Naive B cell (primary cell): ENCODE results near the gene RCSD1. TPM values are rescaled to one million over a fixed set of nuclear protein-coding genes. Genes with fewer than 3 reads are reported as not detected.
A peak's percentile ranks its signal among the peaks of the same experiment; 100 is the strongest.

Source experiments
- ATAC-seq, 2 donors: fragments of 150-1000 bp; cut with Tn5 transposase; 2 replicates each; pipeline ENCODE4 v1.10.0; 2021; ENCODE audit warnings: low read depth in 2 of 2, mild to moderate bottlenecking in 2 of 2, moderate library complexity in 2 of 2
- DNase-seq: peaks from one replicate; pipeline ENCODE4 v3.0.0; 2022
- H3K27ac Mint-ChIP-seq, 6 donors: one replicate each; pipeline ENCODE4 v1.8.0; 2020 to 2022; ENCODE audit warnings: mild to moderate bottlenecking in 6 of 6, mixed read lengths in 6 of 6, moderate library complexity in 5 of 6, inconsistent platforms in 2 of 6
- H3K27me3 Mint-ChIP-seq, 3 donors: one replicate each; pipeline ENCODE4 v1.8.0; 2021 to 2022; ENCODE audit warnings: mixed read lengths in 3 of 3, mild to moderate bottlenecking in 1 of 3
- H3K36me3 Mint-ChIP-seq, 2 donors: one replicate each; pipeline ENCODE4 v1.8.0; 2020 to 2022; ENCODE audit warnings: mixed read lengths in 2 of 2, inconsistent platforms in 1 of 2, mild to moderate bottlenecking in 1 of 2
- H3K4me1 Mint-ChIP-seq, 3 donors: one replicate each; pipeline ENCODE4 v1.8.0; 2020 to 2022; ENCODE audit warnings: mixed read lengths in 3 of 3, inconsistent platforms in 1 of 3, mild to moderate bottlenecking in 1 of 3, moderate library complexity in 1 of 3
- H3K4me3 Mint-ChIP-seq, 8 donors: one replicate each; pipeline ENCODE4 v1.8.0; 2020 to 2022; ENCODE audit warnings: mild to moderate bottlenecking in 8 of 8, mixed read lengths in 8 of 8, moderate library complexity in 8 of 8, inconsistent platforms in 2 of 8
- H3K9me3 Mint-ChIP-seq, 7 donors: one replicate each; pipeline ENCODE4 v1.8.0; 2020 to 2022; ENCODE audit warnings: mixed read lengths in 7 of 7, mild to moderate bottlenecking in 5 of 7, inconsistent platforms in 2 of 7, moderate library complexity in 1 of 7
- polyA plus RNA-seq, 6 donors: library from polyadenylated mRNA; unstranded; fragments of 300-500 nt; fragmentation: Illumina TruSeq; gene quantifications; one replicate each; pipeline ENCODE4 v1.2.3, GENCODE V29; 2021; ENCODE audit warnings: low read depth in 6 of 6

Gene RCSD1
- polyA plus RNA-seq, 6 donors from 2014 or later, result 273 to 418 (median 333) TPM

- H3K27me3 Mint-ChIP-seq, result no peaks in the 10 kb centered on the region
- no peaks in the 10 kb centered on the region for H3K9me3 Mint-ChIP-seq
- peaks cover 79 to 90% (median 82%) of the 10 kb centered on the region in 3 donors for H3K4me1 Mint-ChIP-seq
- DNase-seq (peak; percentile 53), ATAC-seq (peak; percentile 69 to 75)
- H3K4me3 Mint-ChIP-seq, result peak overlapping the region; percentile 61 to 92 (median 85)
- H3K36me3 Mint-ChIP-seq, result peaks cover 9 to 32% of the 10 kb centered on the region in 2 donors
- peak overlapping the region; percentile 93 to 98 (median 96) for H3K27ac Mint-ChIP-seq
Observed at GRCh38 chr1:167650269-167651160, 20.5 kb downstream of the RCSD1 start.

- peak overlapping the region; percentile 93 to 98 (median 96) for H3K27ac Mint-ChIP-seq
Observed at GRCh38 chr1:167651161-167651693, 21.2 kb downstream of the RCSD1 start.

GRCh38 chr1:167654975-167655575 is 25.0 kb downstream of the RCSD1 start:
- Mint-ChIP-seq H3K4me1 (peaks cover 86 to 92% (median 87%) of the 10 kb centered on the region in 3 donors), H3K36me3 (peaks cover 19 to 21% of the 10 kb centered on the region in 2 donors), H3K27ac (peak overlapping the region; percentile 58 to 97 (median 94)), H3K9me3 (no peaks in the 10 kb centered on the region), H3K27me3 (no peaks in the 10 kb centered on the region), H3K4me3 (peak overlapping the region in 7 of 8 donors; percentile 42 to 73 (median 60))
- no peak for ATAC-seq
- no peak for DNase-seq

More at GRCh38 chr1:167651161-167651693, 21.2 kb downstream of the RCSD1 start:
- ATAC-seq (peak; percentile 87), DNase-seq (peak; percentile 46)
- Mint-ChIP-seq H3K36me3 (peaks cover 12 to 25% of the 10 kb centered on the region in 2 donors), H3K9me3 (no peaks in the 10 kb centered on the region), H3K27me3 (no peaks in the 10 kb centered on the region), H3K4me1 (peaks cover 75 to 86% (median 79%) of the 10 kb centered on the region in 3 donors), H3K4me3 (peak overlapping the region; percentile 13 to 92 (median 83))

GRCh38 chr1:167656657-167657056 is 26.6 kb downstream of the RCSD1 start:
- no peaks in the 10 kb centered on the region for H3K27me3 Mint-ChIP-seq
- DNase-seq (no peak), ATAC-seq (no peak)
- peak overlapping the region in 4 of 6 donors; percentile 1 to 85 (median 81) for H3K27ac Mint-ChIP-seq
- H3K36me3 Mint-ChIP-seq, result peaks cover 27 to 29% of the 10 kb centered on the region in 2 donors
- peak overlapping the region in 2 of 8 donors; percentile 15 to 49 for H3K4me3 Mint-ChIP-seq
- no peaks in the 10 kb centered on the region for H3K9me3 Mint-ChIP-seq
- peaks cover 82 to 91% (median 87%) of the 10 kb centered on the region in 3 donors for H3K4me1 Mint-ChIP-seq

- Mint-ChIP-seq H3K36me3 (peaks cover 39 to 42% of the 10 kb centered on the region in 2 donors), H3K27ac (peak overlapping the region; percentile 9 to 88 (median 84)), H3K27me3 (no peaks in the 10 kb centered on the region), H3K4me3 (peak overlapping the region in 7 of 8 donors; percentile 40 to 69 (median 47)), H3K4me1 (peaks cover 85 to 95% (median 95%) of the 10 kb centered on the region in 3 donors), H3K9me3 (no peaks in the 10 kb centered on the region)
- DNase-seq (no peak), ATAC-seq (peak in 1 of 2 donors; percentile 28)
Observed at GRCh38 chr1:167658574-167659328, 28.7 kb downstream of the RCSD1 start.

GRCh38 chr1:167659450-167659849 is 29.4 kb downstream of the RCSD1 start:
- peaks cover 32 to 35% of the 10 kb centered on the region in 2 donors for H3K36me3 Mint-ChIP-seq
- ATAC-seq (no peak), DNase-seq (no peak)
- no peaks in the 10 kb centered on the region for H3K27me3 Mint-ChIP-seq
- no peaks in the 10 kb centered on the region for H3K9me3 Mint-ChIP-seq
- peaks cover 78 to 95% (median 93%) of the 10 kb centered on the region in 3 donors for H3K4me1 Mint-ChIP-seq
- peak overlapping the region in 4 of 8 donors; percentile 40 to 64 (median 58) for H3K4me3 Mint-ChIP-seq
- H3K27ac Mint-ChIP-seq, result peak overlapping the region in 5 of 6 donors; percentile 19 to 87 (median 83)

- ATAC-seq (no peak), DNase-seq (no peak)
- Mint-ChIP-seq H3K4me1 (peaks cover 76 to 95% (median 93%) of the 10 kb centered on the region in 3 donors), H3K36me3 (peaks cover 32 to 34% of the 10 kb centered on the region in 2 donors), H3K9me3 (no peaks in the 10 kb centered on the region), H3K27ac (peak overlapping the region in 5 of 6 donors; percentile 61 to 87 (median 79)), H3K27me3 (no peaks in the 10 kb centered on the region), H3K4me3 (peak overlapping the region in 6 of 8 donors; percentile 24 to 64 (median 52))
Observed at GRCh38 chr1:167659881-167660280, 29.8 kb downstream of the RCSD1 start.

GRCh38 chr1:167661527-167662426 is 31.7 kb downstream of the RCSD1 start:
- H3K27ac Mint-ChIP-seq, result peak overlapping the region; percentile 53 to 88 (median 80)
- no peaks in the 10 kb centered on the region for H3K27me3 Mint-ChIP-seq
- DNase-seq (no peak), ATAC-seq (no peak)
- peaks cover 33 to 34% of the 10 kb centered on the region in 2 donors for H3K36me3 Mint-ChIP-seq
- no peaks in the 10 kb centered on the region for H3K9me3 Mint-ChIP-seq
- peaks cover 74 to 99% (median 97%) of the 10 kb centered on the region in 3 donors for H3K4me1 Mint-ChIP-seq
- H3K4me3 Mint-ChIP-seq, result peak overlapping the region in 5 of 8 donors; percentile 33 to 79 (median 69)

- H3K27ac Mint-ChIP-seq, result peak overlapping the region; percentile 66 to 88 (median 80)
- DNase-seq, result no peak
- peak overlapping the region in 3 of 8 donors; percentile 57 to 80 (median 59) for H3K4me3 Mint-ChIP-seq
- ATAC-seq, result no peak
- peaks cover 34 to 38% of the 10 kb centered on the region in 2 donors for H3K36me3 Mint-ChIP-seq
- H3K9me3 Mint-ChIP-seq, result no peaks in the 10 kb centered on the region
- no peaks in the 10 kb centered on the region for H3K27me3 Mint-ChIP-seq
- peaks cover 75 to 99% (median 98%) of the 10 kb centered on the region in 3 donors for H3K4me1 Mint-ChIP-seq
Observed at GRCh38 chr1:167663002-167663772, 33.2 kb downstream of the RCSD1 start.

GRCh38 chr1:167665469-167665868 is 35.4 kb downstream of the RCSD1 start:
- DNase-seq (no peak), ATAC-seq (no peak)
- Mint-ChIP-seq H3K36me3 (peaks cover 29 to 32% of the 10 kb centered on the region in 2 donors), H3K27ac (peak overlapping the region in 3 of 6 donors; percentile 33 to 71 (median 57)), H3K4me3 (peak overlapping the region in 1 of 8 donors; percentile 66), H3K27me3 (no peaks in the 10 kb centered on the region), H3K9me3 (no peaks in the 10 kb centered on the region), H3K4me1 (peaks cover 74 to 99% (median 98%) of the 10 kb centered on the region in 3 donors)

- Mint-ChIP-seq H3K4me3 (peak overlapping the region in 7 of 8 donors; percentile 6 to 80 (median 47)), H3K9me3 (no peaks in the 10 kb centered on the region), H3K27ac (peak overlapping the region in 5 of 6 donors; percentile 38 to 92 (median 71)), H3K4me1 (peaks cover 76 to 100% (median 98%) of the 10 kb centered on the region in 3 donors), H3K36me3 (peaks cover 28 to 35% of the 10 kb centered on the region in 2 donors), H3K27me3 (no peaks in the 10 kb centered on the region)
- DNase-seq (no peak), ATAC-seq (no peak)
Observed at GRCh38 chr1:167666416-167666815, 36.4 kb downstream of the RCSD1 start.
